ENCODE results near the gene C20orf204.

C20orf204 gene

DNA sequence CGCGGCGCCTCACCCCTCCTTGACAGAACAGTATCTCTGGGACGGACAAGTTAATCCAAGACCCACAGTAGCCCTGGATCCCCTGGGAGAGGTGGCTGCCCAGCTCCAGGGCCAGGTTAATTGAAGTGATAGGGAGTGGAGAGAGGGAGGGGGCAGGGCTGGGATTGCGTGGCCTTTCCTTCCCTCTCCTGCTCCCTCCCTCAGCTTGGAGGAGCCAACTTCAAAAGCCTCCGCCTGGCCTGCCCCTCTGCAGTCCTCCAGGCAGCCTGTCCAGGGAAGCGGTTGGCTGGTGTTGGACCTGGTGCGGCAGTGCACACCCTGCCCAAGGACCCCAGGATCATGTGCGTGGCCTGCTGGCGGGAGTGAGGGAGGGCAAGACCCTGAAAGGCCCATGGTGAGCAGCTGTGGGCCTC is at the start of gene C20orf204:
C20orf204 (plus strand) TSS at position 250 of the 413 bp plus-strand sequence; CDS start at position 392, 142 bp downstream.
- no peak for DNase-seq

GRCh38 chr20:64000906-64001305 is 35.1 kb upstream of the C20orf204 start:
- no peak for DNase-seq

- DNase-seq, result no peak
Observed at GRCh38 chr20:64001607-64002011, 34.4 kb upstream of the C20orf204 start.

GRCh38 chr20:64003960-64004725 is 31.8 kb upstream of the C20orf204 start:
- DNase-seq, result no peak

DNA sequence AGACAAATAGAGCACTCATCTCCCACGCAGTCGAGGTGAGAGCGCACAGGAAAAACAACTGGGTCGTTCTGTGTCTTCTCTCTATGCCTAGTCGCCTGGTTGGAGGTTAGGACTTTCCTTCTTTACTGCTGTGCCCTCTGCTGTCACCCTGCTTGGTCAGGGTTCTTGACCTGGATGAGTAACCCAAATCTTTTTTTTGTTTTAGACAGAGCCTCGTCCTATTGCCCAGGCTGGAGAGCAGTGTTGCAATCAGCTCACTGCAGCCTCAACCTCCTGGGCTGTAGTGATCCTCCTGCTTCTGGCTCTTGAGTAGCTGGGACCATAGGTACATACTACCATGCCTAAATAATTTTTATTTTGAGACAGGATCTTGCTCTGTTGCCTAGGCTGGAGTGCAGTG is 30.6 kb upstream of the C20orf204 start:
- no peak for DNase-seq

DNA sequence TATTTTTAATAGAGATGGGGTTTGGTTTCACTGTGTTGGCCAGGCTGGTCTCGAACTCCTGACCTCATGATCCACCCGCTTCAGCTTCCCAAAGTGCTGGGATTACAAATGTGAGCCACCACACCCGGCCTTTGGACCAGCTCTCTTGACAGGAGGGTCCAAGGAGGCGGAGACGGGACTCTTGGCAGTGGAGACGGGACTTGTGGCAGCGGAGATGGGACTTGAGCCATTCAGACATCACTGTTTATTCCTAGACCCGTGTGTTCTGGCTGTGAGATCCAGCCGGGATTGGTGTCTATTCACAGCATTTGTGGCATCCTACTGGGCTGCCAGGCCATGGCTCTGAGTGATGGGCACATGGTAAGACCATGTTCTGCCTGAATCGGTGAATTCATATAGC is 29.5 kb upstream of the C20orf204 start:
- no peak for DNase-seq

- no peak for DNase-seq
Observed at GRCh38 chr20:64006902-64007301, 29.1 kb upstream of the C20orf204 start.

GRCh38 chr20:64009811-64010387 is 26.1 kb upstream of the C20orf204 start:
- DNase-seq, result no peak

GRCh38 chr20:64010711-64011237 is 25.2 kb upstream of the C20orf204 start:
- DNase-seq, result no peak

- no peak for DNase-seq
Observed at GRCh38 chr20:64011366-64011779, 24.6 kb upstream of the C20orf204 start.

DNA sequence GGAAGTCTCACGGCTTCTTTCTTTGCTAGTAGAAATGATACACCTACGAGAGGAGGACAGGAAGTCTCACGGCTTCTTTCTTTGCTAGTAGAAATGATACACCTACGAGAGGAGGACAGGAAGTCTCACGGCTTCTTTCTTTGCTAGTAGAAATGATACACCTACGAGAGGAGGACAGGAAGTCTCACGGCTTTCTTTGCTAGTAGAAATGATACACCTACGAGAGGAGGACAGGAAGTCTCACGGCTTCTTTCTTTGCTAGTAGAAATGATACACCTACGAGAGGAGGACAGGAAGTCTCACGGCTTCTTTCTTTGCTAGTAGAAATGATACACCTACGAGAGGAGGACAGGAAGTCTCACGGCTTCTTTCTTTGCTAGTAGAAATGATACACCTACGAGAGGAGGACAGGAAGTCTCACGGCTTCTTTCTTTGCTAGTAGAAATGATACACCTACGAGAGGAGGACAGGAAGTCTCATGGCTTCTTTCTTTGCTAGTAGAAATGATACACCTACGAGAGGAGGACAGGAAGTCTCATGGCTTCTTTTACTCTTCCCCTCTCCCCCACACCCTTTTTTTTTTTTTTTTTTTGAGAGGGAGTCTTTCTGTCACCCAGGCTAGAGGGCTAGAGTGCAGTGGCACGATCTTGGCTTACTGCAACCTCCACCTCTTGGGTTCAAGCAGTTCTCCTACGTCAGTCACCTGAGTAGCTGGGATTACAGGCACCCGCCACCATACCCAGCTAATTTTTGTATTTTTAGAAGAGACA is 23.4 kb upstream of the C20orf204 start:
- DNase-seq, result peak; percentile 38

GRCh38 chr20:64015635-64016034 is 20.3 kb upstream of the C20orf204 start:
- no peak for DNase-seq

GRCh38 chr20:64021124-64021975 is 14.6 kb upstream of the C20orf204 start:
- no peak for DNase-seq

GRCh38 chr20:64022671-64023360 is 13.2 kb upstream of the C20orf204 start:
- no peak for DNase-seq

DNA sequence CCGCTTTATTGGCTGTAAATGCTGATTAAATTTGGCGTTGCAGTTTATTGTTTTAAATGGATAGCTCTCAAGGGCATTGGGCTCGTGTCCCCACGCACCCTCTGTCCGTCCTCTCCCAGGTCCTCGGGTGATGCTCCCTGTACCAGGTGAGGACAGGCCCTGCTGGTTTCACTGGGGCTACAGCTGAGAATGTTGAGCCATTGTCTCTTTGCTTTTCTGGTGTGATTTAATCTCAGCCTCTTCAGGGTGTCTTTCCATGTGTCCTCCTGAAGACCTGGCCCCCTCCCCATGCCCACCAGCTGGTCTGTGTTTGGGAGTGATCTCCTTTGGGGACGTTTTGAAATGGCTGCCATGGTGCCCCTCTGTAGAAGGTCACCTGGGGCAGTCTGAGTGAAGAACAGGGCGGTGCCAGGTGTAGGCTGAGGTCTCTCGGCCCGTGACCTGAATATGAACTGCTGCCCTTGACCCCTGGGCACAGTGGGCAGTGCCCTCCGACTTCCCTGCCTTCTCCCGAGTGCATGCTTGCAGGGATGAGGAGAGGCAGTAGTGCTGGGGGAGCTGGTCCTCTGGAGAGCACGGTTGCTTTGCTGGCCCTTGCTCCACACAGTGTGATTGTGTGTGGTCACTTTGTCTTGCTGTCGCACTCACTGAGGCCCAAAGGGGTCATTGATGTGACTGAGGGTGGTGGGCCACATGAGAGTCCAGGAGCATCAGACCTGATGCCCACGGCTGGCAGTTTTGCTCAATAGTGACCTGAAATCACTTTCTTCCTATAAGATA is 12.4 kb upstream of the C20orf204 start:
- no peak for DNase-seq

GRCh38 chr20:64024141-64024990 is 11.6 kb upstream of the C20orf204 start:
- no peak for DNase-seq

DNA sequence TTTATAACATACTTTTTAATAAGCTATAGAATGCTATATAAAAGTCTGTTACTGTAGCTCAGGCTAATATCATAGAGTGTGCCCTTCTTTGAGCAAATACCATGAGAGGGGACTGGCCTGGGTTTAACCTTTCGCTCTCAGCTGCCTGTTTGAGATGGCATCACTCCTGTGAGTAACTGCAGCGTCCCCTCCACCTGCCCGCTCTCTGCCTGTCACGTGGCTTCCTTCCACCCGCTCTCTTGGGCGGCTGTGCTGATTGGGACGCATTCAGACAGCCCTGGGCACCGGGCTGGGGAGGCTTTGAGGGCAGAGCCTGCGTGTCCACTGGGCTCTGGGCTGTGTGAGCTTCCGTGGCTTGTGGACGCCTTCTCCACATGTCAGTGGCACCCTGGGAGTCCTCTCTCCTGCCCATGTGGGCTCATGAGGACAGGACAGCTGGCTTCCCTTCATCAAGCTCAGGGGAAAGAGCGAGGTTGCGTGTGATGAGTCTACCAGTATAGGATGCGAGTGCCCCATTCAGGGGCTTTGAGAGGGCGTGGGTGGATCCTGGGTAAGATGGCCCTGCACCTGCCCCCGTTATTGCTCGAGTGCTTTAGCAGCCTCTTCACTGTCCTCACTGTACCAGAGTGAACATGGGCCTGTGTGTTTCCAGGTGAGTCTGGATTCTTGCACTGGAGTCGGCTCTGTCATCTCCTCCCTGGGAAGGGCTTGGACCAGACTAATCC is 10.7 kb upstream of the C20orf204 start:
- DNase-seq, result no peak

DNA sequence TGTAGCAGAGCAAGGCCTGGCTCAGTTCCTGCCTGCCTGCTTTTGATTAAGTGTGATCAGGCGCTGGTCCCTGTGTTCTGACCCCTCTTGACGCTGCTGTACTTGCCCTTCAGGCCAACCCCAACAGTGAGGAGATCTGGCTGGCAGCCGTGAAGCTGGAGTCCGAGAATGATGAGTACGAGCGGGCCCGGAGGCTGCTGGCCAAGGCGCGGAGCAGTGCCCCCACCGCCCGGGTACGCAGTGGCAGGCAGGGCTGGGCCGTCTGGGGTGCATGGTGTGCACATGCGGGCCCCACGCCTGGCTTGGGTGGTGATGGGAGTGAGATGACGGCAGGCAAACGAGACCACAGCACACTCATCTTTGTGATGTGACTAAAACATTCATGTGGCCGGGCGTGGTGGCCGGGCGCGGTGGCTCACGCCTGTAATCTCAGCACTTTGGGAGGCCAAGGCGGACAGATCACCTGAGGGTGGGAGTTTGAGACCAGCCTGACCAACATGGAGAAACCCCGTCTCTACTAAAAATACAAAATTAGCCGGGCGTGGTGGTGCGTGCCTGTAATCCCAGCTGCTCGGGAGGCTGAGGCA is 10.1 kb upstream of the C20orf204 start:
- no peak for DNase-seq
